Measurements from ENCODE around the gene TERT. TPM values are rescaled to one million over a fixed set of nuclear protein-coding genes. Genes with fewer than 3 reads are reported as not detected.
"Not testable (repeated sequence)": the region's sequence is repeated elsewhere in the genome, so short reads cannot be mapped to it uniquely, and the experiment has no call there.

Gene TERT
- 10 to 100 TPM in 1 of 2 donors, under 1 TPM in 1; 0.72 to 13.7 TPM for total RNA-seq

DNA sequence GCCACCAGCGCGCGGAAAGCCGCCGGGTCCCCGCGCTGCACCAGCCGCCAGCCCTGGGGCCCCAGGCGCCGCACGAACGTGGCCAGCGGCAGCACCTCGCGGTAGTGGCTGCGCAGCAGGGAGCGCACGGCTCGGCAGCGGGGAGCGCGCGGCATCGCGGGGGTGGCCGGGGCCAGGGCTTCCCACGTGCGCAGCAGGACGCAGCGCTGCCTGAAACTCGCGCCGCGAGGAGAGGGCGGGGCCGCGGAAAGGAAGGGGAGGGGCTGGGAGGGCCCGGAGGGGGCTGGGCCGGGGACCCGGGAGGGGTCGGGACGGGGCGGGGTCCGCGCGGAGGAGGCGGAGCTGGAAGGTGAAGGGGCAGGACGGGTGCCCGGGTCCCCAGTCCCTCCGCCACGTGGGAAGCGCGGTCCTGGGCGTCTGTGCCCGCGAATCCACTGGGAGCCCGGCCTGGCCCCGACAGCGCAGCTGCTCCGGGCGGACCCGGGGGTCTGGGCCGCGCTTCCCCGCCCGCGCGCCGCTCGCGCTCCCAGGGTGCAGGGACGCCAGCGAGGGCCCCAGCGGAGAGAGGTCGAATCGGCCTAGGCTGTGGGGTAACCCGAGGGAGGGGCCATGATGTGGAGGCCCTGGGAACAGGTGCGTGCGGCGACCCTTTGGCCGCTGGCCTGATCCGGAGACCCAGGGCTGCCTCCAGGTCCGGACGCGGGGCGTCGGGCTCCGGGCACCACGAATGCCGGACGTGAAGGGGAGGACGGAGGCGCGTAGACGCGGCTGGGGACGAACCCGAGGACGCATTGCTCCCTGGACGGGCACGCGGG, at the start of gene TERT:
TSS of gene TERT (minus strand) at position 234 of the 815 bp plus-strand sequence. CDS start at position 155, 79 bp downstream.
- Histone ChIP-seq H3K36me3 (no peaks in the 10 kb centered on the region), H3K4me1 (peaks cover 3% of the 10 kb centered on the region), H3K27me3 (peaks cover 9% of the 10 kb centered on the region), H3K27ac (no peak within 1 kb of the TSS), H3K9me3 (no peaks in the 10 kb centered on the region), H3K9ac (ENCODE audit: low read depth in 2 of 2, low read length in 2 of 2) (no peak within 1 kb of the TSS), H3K4me3 (peak within 1 kb of the TSS; percentile 24)
- TF ChIP-seq, protein P1, sequence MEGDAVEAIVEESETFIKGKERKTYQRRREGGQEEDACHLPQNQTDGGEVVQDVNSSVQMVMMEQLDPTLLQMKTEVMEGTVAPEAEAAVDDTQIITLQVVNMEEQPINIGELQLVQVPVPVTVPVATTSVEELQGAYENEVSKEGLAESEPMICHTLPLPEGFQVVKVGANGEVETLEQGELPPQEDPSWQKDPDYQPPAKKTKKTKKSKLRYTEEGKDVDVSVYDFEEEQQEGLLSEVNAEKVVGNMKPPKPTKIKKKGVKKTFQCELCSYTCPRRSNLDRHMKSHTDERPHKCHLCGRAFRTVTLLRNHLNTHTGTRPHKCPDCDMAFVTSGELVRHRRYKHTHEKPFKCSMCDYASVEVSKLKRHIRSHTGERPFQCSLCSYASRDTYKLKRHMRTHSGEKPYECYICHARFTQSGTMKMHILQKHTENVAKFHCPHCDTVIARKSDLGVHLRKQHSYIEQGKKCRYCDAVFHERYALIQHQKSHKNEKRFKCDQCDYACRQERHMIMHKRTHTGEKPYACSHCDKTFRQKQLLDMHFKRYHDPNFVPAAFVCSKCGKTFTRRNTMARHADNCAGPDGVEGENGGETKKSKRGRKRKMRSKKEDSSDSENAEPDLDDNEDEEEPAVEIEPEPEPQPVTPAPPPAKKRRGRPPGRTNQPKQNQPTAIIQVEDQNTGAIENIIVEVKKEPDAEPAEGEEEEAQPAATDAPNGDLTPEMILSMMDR (IDR thresholded peaks at IDR 0.05) = no peak
- intact Hi-C loops (cut with DNase I) = no loop called here
- DNase-seq = peak; percentile 78

DNA sequence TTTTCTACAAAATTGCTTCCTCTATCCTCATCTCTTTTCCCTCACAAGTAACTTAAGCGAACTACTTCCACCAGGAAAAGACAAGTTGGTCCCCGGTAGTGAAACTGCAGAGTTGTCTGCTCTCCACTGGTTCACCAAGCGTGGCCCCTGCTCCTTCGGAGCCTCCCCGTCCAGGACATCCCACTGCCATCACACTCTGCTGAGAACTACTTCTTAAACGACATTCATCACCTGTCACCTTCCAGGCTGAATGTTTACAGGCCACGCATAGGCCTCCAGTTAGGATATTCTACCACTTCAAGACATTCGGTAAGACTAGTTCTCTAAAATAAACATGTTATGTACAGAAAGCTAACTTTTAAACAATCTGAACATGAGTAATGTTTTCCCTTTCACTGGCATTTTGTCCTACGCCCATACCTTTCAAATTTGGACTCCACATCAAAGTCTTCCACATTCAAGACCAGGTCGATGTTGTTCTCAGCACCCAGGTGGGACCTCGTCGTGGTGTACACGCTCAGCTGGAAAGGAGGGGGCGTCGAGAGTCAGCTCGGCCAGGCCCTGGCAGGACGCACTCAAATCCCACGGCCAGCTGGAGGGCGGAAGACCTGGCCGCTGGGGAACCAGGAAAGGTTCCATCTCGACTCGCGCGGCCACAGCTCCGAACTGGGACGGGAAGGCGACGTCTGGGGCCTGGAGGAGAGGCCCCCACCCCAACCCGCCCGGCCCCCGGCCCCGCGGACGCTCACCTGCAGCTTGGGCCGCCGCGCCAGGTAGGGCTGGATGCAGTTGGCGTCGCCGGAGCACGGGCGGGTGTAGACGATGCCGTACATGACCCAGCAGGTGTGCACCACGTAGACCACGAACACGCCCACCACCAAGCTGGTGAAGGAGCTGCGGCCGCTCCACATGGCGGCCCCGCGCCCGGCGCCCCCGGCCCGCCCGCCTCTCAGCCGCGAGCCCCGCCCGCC, 49.3 kb upstream of the TERT start:
- Histone ChIP-seq H3K9me3 (no peaks in the 10 kb centered on the region), H3K4me1 (peaks cover 12% of the 10 kb centered on the region), H3K36me3 (peaks cover 7% of the 10 kb centered on the region), H3K27me3 (no peaks in the 10 kb centered on the region), H3K9ac (ENCODE audit: low read depth in 2 of 2, low read length in 2 of 2) (peak overlapping the region; percentile 70 to 91), H3K27ac (peak overlapping the region; percentile 37), H3K4me3 (peak overlapping the region; percentile 97)
- TF ChIP-seq, protein P1 (IDR thresholded peaks at IDR 0.05) = no peak
- intact Hi-C loops (cut with DNase I) = no loop called here
- no peak for DNase-seq

DNA sequence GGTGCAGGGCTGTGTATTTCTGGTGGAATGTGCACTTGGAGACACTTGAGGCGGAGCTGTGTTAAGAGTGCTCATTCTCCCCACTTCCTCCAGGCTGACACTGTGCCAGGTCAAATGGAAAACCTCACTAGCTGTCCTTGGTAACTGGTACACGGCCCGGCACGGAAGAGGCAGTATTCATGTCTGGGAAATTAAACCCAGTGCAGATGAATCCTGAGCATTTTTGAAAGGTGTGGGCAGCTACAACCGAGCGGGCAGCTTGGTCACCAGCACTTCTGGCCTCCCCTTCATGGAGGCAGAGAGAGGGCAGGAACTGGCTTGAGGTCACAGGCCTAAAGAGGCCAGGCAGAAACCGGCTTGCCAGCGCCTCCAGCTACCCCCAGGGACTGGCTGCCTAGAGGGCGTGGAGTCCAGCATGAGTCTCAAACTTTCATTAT, 48.5 kb upstream of the TERT start:
- TF ChIP-seq, protein P1 (IDR thresholded peaks at IDR 0.05) = no peak
- intact Hi-C loops (cut with DNase I) = no loop called here

DNA sequence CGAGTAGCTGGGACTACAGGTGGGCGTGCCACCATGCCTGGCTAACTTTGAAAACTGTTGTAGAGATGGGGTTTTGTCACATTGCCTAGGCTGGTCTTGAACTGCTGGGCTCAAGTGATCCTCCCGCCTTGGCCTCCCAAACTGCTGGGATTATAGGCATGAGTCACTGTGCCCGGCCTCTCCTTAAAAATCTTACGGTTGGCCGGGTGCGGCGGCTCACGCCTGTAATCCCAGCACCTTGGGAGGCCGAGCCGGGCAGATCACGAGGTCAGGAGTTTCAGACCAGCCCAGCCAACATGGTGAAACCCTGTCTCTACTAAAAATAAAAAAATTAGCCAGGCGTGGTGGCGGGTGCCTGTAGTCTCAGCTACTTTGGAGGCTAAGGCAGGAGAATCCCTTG, 47.8 kb upstream of the TERT start:
- H3K9ac ChIP-seq (ENCODE audit: low read depth in 2 of 2, low read length in 2 of 2); DNase-seq; H3K27me3 ChIP-seq; H3K4me3 ChIP-seq; H3K27ac ChIP-seq; H3K36me3 ChIP-seq; intact Hi-C loops (cut with DNase I); H3K9me3 ChIP-seq: not testable (repeated sequence)
- H3K4me1 ChIP-seq = peaks cover 12% of the 10 kb centered on the region

More for the DNA sequence above, 48.5 kb upstream of the TERT start:
- Histone ChIP-seq H3K36me3 (peaks cover 7% of the 10 kb centered on the region), H3K4me3 (peak overlapping the region; percentile 97), H3K27me3 (no peaks in the 10 kb centered on the region), H3K9ac (ENCODE audit: low read depth in 2 of 2, low read length in 2 of 2) (peak overlapping the region in 1 of 2 donors; percentile 70), H3K9me3 (no peaks in the 10 kb centered on the region), H3K27ac (no peak overlapping the region), H3K4me1 (peaks cover 12% of the 10 kb centered on the region)
- DNase-seq = no peak

DNA sequence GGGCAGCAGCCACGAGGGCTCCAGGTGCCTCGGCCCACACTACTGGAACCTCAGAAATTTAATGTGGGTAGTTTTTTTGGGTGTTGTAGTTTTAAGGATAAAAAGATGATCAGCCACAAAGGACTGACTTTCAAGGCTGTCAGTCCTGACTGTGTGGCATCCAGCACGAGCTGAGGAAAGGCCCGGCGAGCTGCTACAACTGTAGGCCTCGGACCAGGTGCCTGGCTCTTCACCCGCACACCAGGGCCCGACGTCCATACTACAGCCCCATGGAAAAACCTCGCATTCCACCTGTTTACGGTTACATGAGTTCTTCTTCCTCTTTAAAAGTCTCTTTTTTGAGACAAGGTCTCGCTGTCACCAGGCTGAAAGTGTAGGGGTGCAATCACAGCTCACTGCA, 47.4 kb upstream of the TERT start:
- peaks cover 12% of the 10 kb centered on the region for H3K4me1 ChIP-seq

More for the DNA sequence above, 47.4 kb upstream of the TERT start:
- no peak overlapping the region for H3K4me3 ChIP-seq
- intact Hi-C loops (cut with DNase I) = no loop called here
- no peak overlapping the region for H3K27ac ChIP-seq
- H3K9ac ChIP-seq (ENCODE audit: low read depth in 2 of 2, low read length in 2 of 2) = no peak overlapping the region
- peaks cover 12% of the 10 kb centered on the region for H3K36me3 ChIP-seq
- DNase-seq = no peak
- no peaks in the 10 kb centered on the region for H3K27me3 ChIP-seq
- TF ChIP-seq, protein P1 (IDR thresholded peaks at IDR 0.05) = no peak
- H3K9me3 ChIP-seq = no peaks in the 10 kb centered on the region
